ENCODE results near the gene KRT80. TPM values are rescaled to one million over a fixed set of nuclear protein-coding genes. Genes with fewer than 3 reads are reported as not detected.

Gene KRT80
- polyA plus RNA-seq, 3 donors: 0.18 to 0.52 (median 0.37) TPM

DNA sequence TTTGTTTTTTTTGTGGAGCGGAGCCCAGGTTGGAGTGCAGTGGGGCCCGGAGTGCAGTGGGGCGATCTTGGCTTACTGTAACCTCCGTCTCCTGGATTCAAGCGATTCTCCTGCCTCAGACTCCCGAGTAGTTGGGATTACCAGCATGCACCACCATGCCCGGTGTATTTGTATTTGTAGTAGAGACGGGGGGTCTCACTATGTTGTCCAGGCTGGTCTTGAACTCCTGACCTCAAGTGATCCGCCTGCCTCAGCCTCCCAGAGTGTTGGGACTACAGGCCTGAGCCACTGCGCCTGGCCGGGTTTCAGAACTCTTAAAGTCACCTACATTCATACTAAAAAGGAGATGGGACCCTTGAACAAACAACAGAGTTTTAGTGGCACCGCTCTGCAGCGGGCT is 52.7 kb downstream of the KRT80 start:
- 90% methylated on average over 11 of the region's 13 CpGs for WGBS (ENCODE audit: insufficient coverage)
- Mint-ChIP-seq H3K27me3 (ENCODE audit: low read depth in 3 of 3) (peaks cover 27 to 41% (median 28%) of the 10 kb centered on the region in 3 donors), H3K27ac (no peak overlapping the region)

DNA sequence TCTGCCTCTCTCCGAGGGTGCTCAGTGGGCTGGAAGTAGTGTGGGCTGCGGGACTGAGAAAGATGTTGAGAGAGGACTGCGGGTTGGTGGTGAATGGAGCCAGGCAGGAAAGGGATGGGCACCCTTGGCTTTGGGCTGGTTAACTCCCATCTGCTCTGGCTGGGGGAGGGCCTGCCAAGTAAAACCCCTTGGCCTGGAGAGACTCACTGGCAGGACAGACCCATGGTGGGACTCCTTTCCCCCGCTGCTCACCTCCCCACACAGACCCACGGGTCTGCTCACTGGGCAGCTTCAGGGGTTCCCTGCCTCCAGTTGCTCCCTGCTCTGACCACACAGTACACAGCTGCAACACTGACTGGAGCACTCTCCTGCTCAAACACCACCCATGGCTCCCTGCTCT is 54.1 kb downstream of the KRT80 start:
- no peak for DNase-seq
- no peaks in the 10 kb centered on the region for H3K36me3 Mint-ChIP-seq
- Histone ChIP-seq H3K4me3 (replicated peaks in 1 of 3; ENCODE audit: low read depth in 2 of 3, low read length in 3 of 3) (no peak overlapping the region), H3K4me1 (ENCODE audit: control insufficient read depth in 1 of 2, insufficient read depth in 2 of 2, low read length in 2 of 2) (peaks cover 7 to 11% of the 10 kb centered on the region in 2 donors), H3K9ac (ENCODE audit: insufficient read depth, low read length, poor library complexity, severe bottlenecking) (no peak overlapping the region), H3K36me3 (replicated peaks in 1 of 2; ENCODE audit: control insufficient read depth in 1 of 2, insufficient read depth in 2 of 2, low read length in 2 of 2) (no peaks in the 10 kb centered on the region), H3K27me3 (ENCODE audit: control insufficient read depth in 2 of 2, insufficient read depth in 2 of 2, low read length in 2 of 2) (peaks cover 0 to 9% of the 10 kb centered on the region in 2 donors), H3K9me3 (replicated peaks in 1 of 2; ENCODE audit: control insufficient read depth in 1 of 2, insufficient read depth in 1 of 2, low read length in 2 of 2) (no peaks in the 10 kb centered on the region), H2AFZ (ENCODE audit: insufficient read depth, low read depth, low read length, poor library complexity, severe bottlenecking) (no peak overlapping the region), H4K20me1 (ENCODE audit: insufficient read depth, low read length) (no peaks in the 10 kb centered on the region), H3K79me2 (ENCODE audit: insufficient read depth, low read length) (no peaks in the 10 kb centered on the region), H3K4me2 (replicated peaks; ENCODE audit: extremely low read depth, low read length, poor library complexity, severe bottlenecking) (no peak overlapping the region), H3K27ac (ENCODE audit: low read depth in 1 of 2, low read length in 2 of 2) (no peak overlapping the region)
- intact Hi-C loops (cut with micrococcal nuclease): no loop called here
- no peak overlapping the region for H3K27ac Mint-ChIP-seq
- H3K4me3 Mint-ChIP-seq: peak overlapping the region in 1 of 2 donors; percentile 21
- H3K27me3 Mint-ChIP-seq (ENCODE audit: low read depth in 3 of 3): peaks cover 22 to 39% (median 28%) of the 10 kb centered on the region in 3 donors
- TF ChIP-seq, protein P1, sequence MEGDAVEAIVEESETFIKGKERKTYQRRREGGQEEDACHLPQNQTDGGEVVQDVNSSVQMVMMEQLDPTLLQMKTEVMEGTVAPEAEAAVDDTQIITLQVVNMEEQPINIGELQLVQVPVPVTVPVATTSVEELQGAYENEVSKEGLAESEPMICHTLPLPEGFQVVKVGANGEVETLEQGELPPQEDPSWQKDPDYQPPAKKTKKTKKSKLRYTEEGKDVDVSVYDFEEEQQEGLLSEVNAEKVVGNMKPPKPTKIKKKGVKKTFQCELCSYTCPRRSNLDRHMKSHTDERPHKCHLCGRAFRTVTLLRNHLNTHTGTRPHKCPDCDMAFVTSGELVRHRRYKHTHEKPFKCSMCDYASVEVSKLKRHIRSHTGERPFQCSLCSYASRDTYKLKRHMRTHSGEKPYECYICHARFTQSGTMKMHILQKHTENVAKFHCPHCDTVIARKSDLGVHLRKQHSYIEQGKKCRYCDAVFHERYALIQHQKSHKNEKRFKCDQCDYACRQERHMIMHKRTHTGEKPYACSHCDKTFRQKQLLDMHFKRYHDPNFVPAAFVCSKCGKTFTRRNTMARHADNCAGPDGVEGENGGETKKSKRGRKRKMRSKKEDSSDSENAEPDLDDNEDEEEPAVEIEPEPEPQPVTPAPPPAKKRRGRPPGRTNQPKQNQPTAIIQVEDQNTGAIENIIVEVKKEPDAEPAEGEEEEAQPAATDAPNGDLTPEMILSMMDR (IDR thresholded peaks at IDR 0.05): no peak
- no peaks in the 10 kb centered on the region for H3K9me3 Mint-ChIP-seq
- WGBS (ENCODE audit: insufficient coverage): 98% methylated on average over 4 of the region's 5 CpGs
- H3K4me1 Mint-ChIP-seq: peaks cover 12% of the 10 kb centered on the region

More for the DNA sequence above, 52.7 kb downstream of the KRT80 start:
- H4K20me1 ChIP-seq (ENCODE audit: insufficient read depth, low read length): no peaks in the 10 kb centered on the region
- peaks cover 2% of the 10 kb centered on the region for H3K4me1 Mint-ChIP-seq
- no peaks in the 10 kb centered on the region for H3K36me3 Mint-ChIP-seq
- H3K4me3 ChIP-seq (replicated peaks in 1 of 3; ENCODE audit: low read depth in 2 of 3, low read length in 3 of 3): no peak overlapping the region
- H3K4me1 ChIP-seq (ENCODE audit: control insufficient read depth in 1 of 2, insufficient read depth in 2 of 2, low read length in 2 of 2): no peaks in the 10 kb centered on the region
- no peak for DNase-seq
- TF ChIP-seq, protein P1 (IDR thresholded peaks at IDR 0.05): no peak
- H3K9me3 ChIP-seq (replicated peaks in 1 of 2; ENCODE audit: control insufficient read depth in 1 of 2, insufficient read depth in 1 of 2, low read length in 2 of 2): no peaks in the 10 kb centered on the region
- no peaks in the 10 kb centered on the region for H3K9me3 Mint-ChIP-seq
- H3K27me3 ChIP-seq (ENCODE audit: control insufficient read depth in 2 of 2, insufficient read depth in 2 of 2, low read length in 2 of 2): peaks cover 0 to 9% of the 10 kb centered on the region in 2 donors
- no peak overlapping the region for H3K9ac ChIP-seq (ENCODE audit: insufficient read depth, low read length, poor library complexity, severe bottlenecking)
- peak overlapping the region in 1 of 2 donors; percentile 57 for H3K4me3 Mint-ChIP-seq
- no peaks in the 10 kb centered on the region for H3K36me3 ChIP-seq (replicated peaks in 1 of 2; ENCODE audit: control insufficient read depth in 1 of 2, insufficient read depth in 2 of 2, low read length in 2 of 2)
- no peak overlapping the region for H3K4me2 ChIP-seq (replicated peaks; ENCODE audit: extremely low read depth, low read length, poor library complexity, severe bottlenecking)
- H2AFZ ChIP-seq (ENCODE audit: insufficient read depth, low read depth, low read length, poor library complexity, severe bottlenecking): no peak overlapping the region
- intact Hi-C loops (cut with micrococcal nuclease): no loop called here
- no peak overlapping the region for H3K27ac ChIP-seq (ENCODE audit: low read depth in 1 of 2, low read length in 2 of 2)
- no peaks in the 10 kb centered on the region for H3K79me2 ChIP-seq (ENCODE audit: insufficient read depth, low read length)
